ENCODE results near the gene BLOC1S3. TPM values are rescaled to one million over a fixed set of nuclear protein-coding genes. Genes with fewer than 3 reads are reported as not detected.

The BLOC1S3 gene
- total and polyA plus RNA-seq, 10 donors, result 5.0 to 31.7 (median 16.4) TPM

DNA sequence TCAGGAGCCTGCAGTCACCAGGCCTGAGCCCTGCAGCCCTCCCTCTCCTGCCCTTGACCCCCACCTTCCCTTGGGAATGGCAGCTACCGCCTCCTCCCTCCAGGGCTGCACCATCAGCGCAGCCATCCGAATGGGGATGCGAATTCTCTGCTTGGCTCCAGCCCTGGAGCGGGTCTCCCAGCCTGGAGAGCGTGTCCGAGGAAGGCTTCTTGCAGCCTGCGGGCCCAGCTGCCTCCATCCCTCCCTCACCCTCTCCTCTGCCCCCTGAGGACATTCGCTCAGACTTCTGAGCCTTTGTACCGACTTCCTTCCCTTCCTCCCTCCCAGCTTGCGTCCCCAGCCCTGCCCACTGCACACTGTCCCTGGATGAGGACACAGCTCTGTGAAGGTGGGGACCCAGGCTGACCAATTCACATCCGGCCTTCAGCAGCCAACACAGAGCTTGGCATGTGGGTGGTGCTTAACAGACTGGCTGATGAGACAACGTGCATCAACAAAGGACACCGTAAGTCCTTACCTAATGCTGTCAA, 11.8 kb upstream of the BLOC1S3 start:
- Histone ChIP-seq H3K27ac (peak overlapping the region in 7 of 8 donors; percentile 16 to 65 (median 39)), H3K36me3 (peaks cover 0 to 10% (median 0%) of the 10 kb centered on the region in 6 donors), H3K9me3 (no peaks in the 10 kb centered on the region), H3K4me1 (peaks cover 29 to 81% (median 62%) of the 10 kb centered on the region in 6 donors), H3K4me3 (no peak overlapping the region), H3K27me3 (replicated peaks in 1 of 7) (peaks cover 0 to 2% (median 0%) of the 10 kb centered on the region in 7 donors)
- 46 to 77% (median 64%) methylated on average over 14 of the region's 14 CpGs for WGBS, 5 donors
- intact Hi-C loops (cut with DNase I; ENCODE audit: low total_unique reads), result no loop called here
- TF ChIP-seq CTCF (IDR thresholded peaks at IDR 0.05 in 8 of 11, conservative IDR thresholded peaks at IDR 0.05 in 3 of 11), result no peak
- TF ChIP-seq POLR2A (IDR thresholded peaks at IDR 0.05), result no peak
- peak; percentile 57 to 79 (median 61) for TF ChIP-seq POLR2AphosphoS5 (IDR thresholded peaks at IDR 0.05)
- peak; percentile 80 for DNase-seq

- Histone ChIP-seq H3K9me3 (no peaks in the 10 kb centered on the region), H3K27ac (peak overlapping the region in 1 of 8 donors; percentile 47), H3K4me1 (peaks cover 34 to 92% (median 72%) of the 10 kb centered on the region in 6 donors), H3K4me3 (no peak overlapping the region), H3K27me3 (replicated peaks in 1 of 7) (no peaks in the 10 kb centered on the region), H3K36me3 (peaks cover 0 to 10% (median 0%) of the 10 kb centered on the region in 6 donors)
- intact Hi-C loops (cut with DNase I; ENCODE audit: low total_unique reads), result no loop called here
- no peak for DNase-seq
- 69 to 84% (median 79%) methylated on average over 13 to 16 of the region's 16 CpGs for WGBS, 5 donors
- TF ChIP-seq POLR2A (IDR thresholded peaks at IDR 0.05), result no peak
- peak in 2 of 3 donors; percentile 33 to 62 for TF ChIP-seq POLR2AphosphoS5 (IDR thresholded peaks at IDR 0.05)
- no peak for TF ChIP-seq CTCF (IDR thresholded peaks at IDR 0.05 in 8 of 11, conservative IDR thresholded peaks at IDR 0.05 in 3 of 11)
These were observed 9.7 kb upstream of the BLOC1S3 start for GRCh38 chr19:45168767-45169351.

- H3K4me3 ChIP-seq, result no peak overlapping the region
- intact Hi-C loops (cut with DNase I; ENCODE audit: low total_unique reads), result no loop called here
- peaks cover 26 to 92% (median 65%) of the 10 kb centered on the region in 6 donors for H3K4me1 ChIP-seq
- H3K27ac ChIP-seq, result peak overlapping the region in 1 of 8 donors; percentile 47
- TF ChIP-seq CTCF (IDR thresholded peaks at IDR 0.05 in 8 of 11, conservative IDR thresholded peaks at IDR 0.05 in 3 of 11) (no peak), POLR2AphosphoS5 (IDR thresholded peaks at IDR 0.05) (no peak), POLR2A (IDR thresholded peaks at IDR 0.05) (no peak)
- DNase-seq, result no peak
- H3K36me3 ChIP-seq, result peaks cover 0 to 10% (median 0%) of the 10 kb centered on the region in 6 donors
- no peaks in the 10 kb centered on the region for H3K27me3 ChIP-seq (replicated peaks in 1 of 7)
- 86 to 96% (median 93%) methylated on average over 9 to 10 of the region's 10 CpGs for WGBS, 5 donors
- H3K9me3 ChIP-seq, result no peaks in the 10 kb centered on the region
These were observed 9.0 kb upstream of the BLOC1S3 start for GRCh38 chr19:45169602-45170001.

All from spleen (tissue), 11 donors.